Measurements from ENCODE around the gene TNNT1.

Gene TNNT1

DNA sequence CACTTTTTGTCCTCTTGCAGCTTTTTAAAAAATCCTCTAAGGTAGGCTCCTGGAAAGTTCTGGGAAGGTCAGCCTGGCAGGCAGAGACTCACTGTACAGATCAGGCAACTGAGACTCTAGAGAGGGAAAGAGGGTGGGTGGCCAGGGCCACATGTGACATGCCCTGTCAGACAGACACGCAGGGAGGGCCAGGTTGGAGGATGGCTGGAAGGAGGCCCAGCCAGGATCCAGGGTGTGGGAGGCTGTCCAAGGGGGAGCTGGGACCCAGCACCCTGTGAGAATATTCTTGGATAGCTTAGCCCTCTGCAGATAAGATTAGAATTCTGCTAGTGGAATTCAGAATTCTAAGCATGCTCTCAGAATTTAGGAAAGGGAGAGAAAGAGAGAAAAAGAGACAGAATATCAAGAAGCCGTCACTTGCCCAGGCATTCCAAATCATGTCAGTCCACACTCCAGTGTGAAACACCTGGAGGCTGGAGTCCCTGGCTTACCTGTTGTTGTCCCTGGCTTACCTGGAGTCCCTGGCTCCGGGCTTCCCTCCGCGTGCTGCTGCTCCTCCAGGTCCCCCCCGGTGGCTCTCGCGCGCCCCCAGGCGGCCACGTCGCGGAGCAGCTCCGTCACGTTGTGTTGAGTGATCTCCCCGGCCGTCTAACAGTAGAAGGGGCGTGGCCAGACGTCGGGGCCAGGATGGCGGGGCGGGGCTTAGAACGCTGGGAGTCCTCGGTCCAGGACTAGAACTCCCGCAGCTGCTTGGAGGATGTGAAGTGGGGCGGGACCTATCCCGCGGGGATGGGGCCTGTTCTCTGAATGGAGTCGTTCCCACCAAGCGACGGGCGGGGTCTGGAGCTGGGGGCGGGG, 11.4 kb upstream of the TNNT1 start (continued):
- TF ChIP-seq ZNF701 (tag by site-specific recombination; IDR thresholded peaks at IDR 0.05) (no peak), ZNF660 (tag by site-specific recombination; IDR thresholded peaks at IDR 0.05) (peak; percentile 77), HOXC10 (CRISPR knock-in tag; IDR thresholded peaks at IDR 0.05) (no peak), ZNF658 (tag by site-specific recombination; IDR thresholded peaks at IDR 0.05) (no peak), ZNF214 (tag by site-specific recombination; IDR thresholded peaks at IDR 0.05; ENCODE audit: borderline replicate concordance) (no peak), HOXD13 (CRISPR knock-in tag; IDR thresholded peaks at IDR 0.05; ENCODE audit: borderline replicate concordance) (no peak), TCF7L2 (IDR thresholded peaks at IDR 0.05; ENCODE audit: borderline replicate concordance, low read depth, low read length) (no peak), RBAK (tag by site-specific recombination; IDR thresholded peaks at IDR 0.05) (no peak), ZNF184 (tag by site-specific recombination; IDR thresholded peaks at IDR 0.05) (no peak), ZNF529 (tag by site-specific recombination; IDR thresholded peaks at IDR 0.05; ENCODE audit: insufficient replicate concordance) (no peak), ZNF707 (tag by site-specific recombination; IDR thresholded peaks at IDR 0.05) (no peak), ZNF221 (tag by site-specific recombination; IDR thresholded peaks at IDR 0.05; ENCODE audit: borderline replicate concordance) (no peak), ZNF621 (tag by site-specific recombination; IDR thresholded peaks at IDR 0.05) (no peak), ZSCAN30 (tag by site-specific recombination; IDR thresholded peaks at IDR 0.05) (peak; percentile 73), ZNF777 (tag by site-specific recombination; IDR thresholded peaks at IDR 0.05; ENCODE audit: borderline replicate concordance) (peak; percentile 72), ZNF501 (tag by site-specific recombination; IDR thresholded peaks at IDR 0.05) (0 out of 2 replicates have a peak, but pooled peaks have one; percentile 43), EGR2 (tag by site-specific recombination; IDR thresholded peaks at IDR 0.05; ENCODE audit: low read depth) (no peak), SETDB1 (IDR thresholded peaks at IDR 0.05; ENCODE audit: insufficient read length, low read length) (no peak), ZNF394 (tag by site-specific recombination; IDR thresholded peaks at IDR 0.05; ENCODE audit: borderline replicate concordance) (peak; percentile 89), IKZF3 (tag by site-specific recombination; IDR thresholded peaks at IDR 0.05) (peak; percentile 21; the same call in 1 of the 2 replicates), ZNF791 (tag by site-specific recombination; IDR thresholded peaks at IDR 0.05) (no peak), OVOL3 (tag by site-specific recombination; IDR thresholded peaks at IDR 0.05) (no peak), ZNF10 (tag by site-specific recombination; IDR thresholded peaks at IDR 0.05) (no peak), MZF1 (tag by site-specific recombination; IDR thresholded peaks at IDR 0.05; ENCODE audit: borderline replicate concordance) (no peak), ZNF677 (tag by site-specific recombination; IDR thresholded peaks at IDR 0.05) (no peak)
- TF ChIP-seq, protein P1, sequence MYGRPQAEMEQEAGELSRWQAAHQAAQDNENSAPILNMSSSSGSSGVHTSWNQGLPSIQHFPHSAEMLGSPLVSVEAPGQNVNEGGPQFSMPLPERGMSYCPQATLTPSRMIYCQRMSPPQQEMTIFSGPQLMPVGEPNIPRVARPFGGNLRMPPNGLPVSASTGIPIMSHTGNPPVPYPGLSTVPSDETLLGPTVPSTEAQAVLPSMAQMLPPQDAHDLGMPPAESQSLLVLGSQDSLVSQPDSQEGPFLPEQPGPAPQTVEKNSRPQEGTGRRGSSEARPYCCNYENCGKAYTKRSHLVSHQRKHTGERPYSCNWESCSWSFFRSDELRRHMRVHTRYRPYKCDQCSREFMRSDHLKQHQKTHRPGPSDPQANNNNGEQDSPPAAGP (tag by site-specific recombination; IDR thresholded peaks at IDR 0.05) = no peak
- TF ChIP-seq, protein P2, sequence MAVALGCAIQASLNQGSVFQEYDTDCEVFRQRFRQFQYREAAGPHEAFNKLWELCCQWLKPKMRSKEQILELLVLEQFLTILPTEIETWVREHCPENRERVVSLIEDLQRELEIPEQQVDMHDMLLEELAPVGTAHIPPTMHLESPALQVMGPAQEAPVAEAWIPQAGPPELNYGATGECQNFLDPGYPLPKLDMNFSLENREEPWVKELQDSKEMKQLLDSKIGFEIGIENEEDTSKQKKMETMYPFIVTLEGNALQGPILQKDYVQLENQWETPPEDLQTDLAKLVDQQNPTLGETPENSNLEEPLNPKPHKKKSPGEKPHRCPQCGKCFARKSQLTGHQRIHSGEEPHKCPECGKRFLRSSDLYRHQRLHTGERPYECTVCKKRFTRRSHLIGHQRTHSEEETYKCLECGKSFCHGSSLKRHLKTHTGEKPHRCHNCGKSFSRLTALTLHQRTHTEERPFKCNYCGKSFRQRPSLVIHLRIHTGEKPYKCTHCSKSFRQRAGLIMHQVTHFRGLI (tag by site-specific recombination; IDR thresholded peaks at IDR 0.05) = no peak
- TF ChIP-seq, protein P3, sequence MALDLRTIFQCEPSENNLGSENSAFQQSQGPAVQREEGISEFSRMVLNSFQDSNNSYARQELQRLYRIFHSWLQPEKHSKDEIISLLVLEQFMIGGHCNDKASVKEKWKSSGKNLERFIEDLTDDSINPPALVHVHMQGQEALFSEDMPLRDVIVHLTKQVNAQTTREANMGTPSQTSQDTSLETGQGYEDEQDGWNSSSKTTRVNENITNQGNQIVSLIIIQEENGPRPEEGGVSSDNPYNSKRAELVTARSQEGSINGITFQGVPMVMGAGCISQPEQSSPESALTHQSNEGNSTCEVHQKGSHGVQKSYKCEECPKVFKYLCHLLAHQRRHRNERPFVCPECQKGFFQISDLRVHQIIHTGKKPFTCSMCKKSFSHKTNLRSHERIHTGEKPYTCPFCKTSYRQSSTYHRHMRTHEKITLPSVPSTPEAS (tag by site-specific recombination; IDR thresholded peaks at IDR 0.05) = 0 out of 2 replicates have a peak, but pooled peaks have one; percentile 13
- TF ChIP-seq, protein P4, sequence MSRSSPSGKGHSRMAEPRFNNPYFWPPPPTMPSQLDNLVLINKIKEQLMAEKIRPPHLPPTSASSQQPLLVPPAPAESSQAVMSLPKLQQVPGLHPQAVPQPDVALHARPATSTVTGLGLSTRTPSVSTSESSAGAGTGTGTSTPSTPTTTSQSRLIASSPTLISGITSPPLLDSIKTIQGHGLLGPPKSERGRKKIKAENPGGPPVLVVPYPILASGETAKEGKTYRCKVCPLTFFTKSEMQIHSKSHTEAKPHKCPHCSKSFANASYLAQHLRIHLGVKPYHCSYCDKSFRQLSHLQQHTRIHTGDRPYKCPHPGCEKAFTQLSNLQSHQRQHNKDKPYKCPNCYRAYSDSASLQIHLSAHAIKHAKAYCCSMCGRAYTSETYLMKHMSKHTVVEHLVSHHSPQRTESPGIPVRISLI (tag by site-specific recombination; IDR thresholded peaks at IDR 0.05) = no peak
- TF ChIP-seq, protein P5, sequence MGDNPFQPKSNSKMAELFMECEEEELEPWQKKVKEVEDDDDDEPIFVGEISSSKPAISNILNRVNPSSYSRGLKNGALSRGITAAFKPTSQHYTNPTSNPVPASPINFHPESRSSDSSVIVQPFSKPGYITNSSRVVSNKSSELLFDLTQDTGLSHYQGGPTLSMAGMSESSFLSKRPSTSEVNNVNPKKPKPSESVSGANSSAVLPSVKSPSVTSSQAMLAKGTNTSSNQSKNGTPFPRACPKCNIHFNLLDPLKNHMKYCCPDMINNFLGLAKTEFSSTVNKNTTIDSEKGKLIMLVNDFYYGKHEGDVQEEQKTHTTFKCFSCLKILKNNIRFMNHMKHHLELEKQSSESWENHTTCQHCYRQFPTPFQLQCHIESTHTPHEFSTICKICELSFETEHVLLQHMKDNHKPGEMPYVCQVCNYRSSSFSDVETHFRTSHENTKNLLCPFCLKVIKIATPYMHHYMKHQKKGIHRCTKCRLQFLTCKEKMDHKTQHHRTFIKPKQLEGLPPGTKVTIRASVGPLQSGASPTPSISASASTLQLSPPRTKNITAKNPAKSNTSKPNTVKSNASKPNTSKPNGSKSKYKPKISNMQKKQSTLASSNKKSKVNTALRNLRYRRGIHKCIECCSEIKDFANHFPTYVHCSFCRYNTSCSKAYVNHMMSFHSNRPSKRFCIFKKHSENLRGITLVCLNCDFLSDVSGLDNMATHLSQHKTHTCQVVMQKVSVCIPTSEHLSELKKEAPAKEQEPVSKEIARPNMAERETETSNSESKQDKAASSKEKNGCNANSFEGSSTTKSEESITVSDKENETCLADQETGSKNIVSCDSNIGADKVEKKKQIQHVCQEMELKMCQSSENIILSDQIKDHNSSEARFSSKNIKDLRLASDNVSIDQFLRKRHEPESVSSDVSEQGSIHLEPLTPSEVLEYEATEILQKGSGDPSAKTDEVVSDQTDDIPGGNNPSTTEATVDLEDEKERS (tag by site-specific recombination; IDR thresholded peaks at IDR 0.05) = no peak
- TF ChIP-seq, protein P6, sequence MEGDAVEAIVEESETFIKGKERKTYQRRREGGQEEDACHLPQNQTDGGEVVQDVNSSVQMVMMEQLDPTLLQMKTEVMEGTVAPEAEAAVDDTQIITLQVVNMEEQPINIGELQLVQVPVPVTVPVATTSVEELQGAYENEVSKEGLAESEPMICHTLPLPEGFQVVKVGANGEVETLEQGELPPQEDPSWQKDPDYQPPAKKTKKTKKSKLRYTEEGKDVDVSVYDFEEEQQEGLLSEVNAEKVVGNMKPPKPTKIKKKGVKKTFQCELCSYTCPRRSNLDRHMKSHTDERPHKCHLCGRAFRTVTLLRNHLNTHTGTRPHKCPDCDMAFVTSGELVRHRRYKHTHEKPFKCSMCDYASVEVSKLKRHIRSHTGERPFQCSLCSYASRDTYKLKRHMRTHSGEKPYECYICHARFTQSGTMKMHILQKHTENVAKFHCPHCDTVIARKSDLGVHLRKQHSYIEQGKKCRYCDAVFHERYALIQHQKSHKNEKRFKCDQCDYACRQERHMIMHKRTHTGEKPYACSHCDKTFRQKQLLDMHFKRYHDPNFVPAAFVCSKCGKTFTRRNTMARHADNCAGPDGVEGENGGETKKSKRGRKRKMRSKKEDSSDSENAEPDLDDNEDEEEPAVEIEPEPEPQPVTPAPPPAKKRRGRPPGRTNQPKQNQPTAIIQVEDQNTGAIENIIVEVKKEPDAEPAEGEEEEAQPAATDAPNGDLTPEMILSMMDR (tag by site-specific recombination; IDR thresholded peaks at IDR 0.05) = peak; percentile 94
